ENCODE data around the gene SENP5. TPM values are rescaled to one million over a fixed set of nuclear protein-coding genes. Genes with fewer than 3 reads are reported as not detected.
A peak's percentile ranks its signal among the peaks of the same experiment; 100 is the strongest.
"Not testable (repeated sequence)": the region's sequence is repeated elsewhere in the genome, so short reads cannot be mapped to it uniquely, and the experiment has no call there.

The SENP5 gene
- total RNA-seq, 4 donors from 2014 or later: 41.1 to 60.6 (median 44.1) TPM

- Histone ChIP-seq H3K27me3 (no peaks in the 10 kb centered on the region), H3K36me3 (no peaks in the 10 kb centered on the region), H3K27ac (peak overlapping the region in 3 of 4 donors; percentile 31 to 70 (median 69)), H3K9me3 (no peaks in the 10 kb centered on the region), H3K4me3 (peak overlapping the region in 1 of 4 donors; percentile 23), H3K4me1 (no peaks in the 10 kb centered on the region)
- TF ChIP-seq POLR2A (IDR thresholded peaks at IDR 0.05) (no peak), CTCF (IDR thresholded peaks at IDR 0.05) (no peak), EP300 (IDR thresholded peaks at IDR 0.05) (peak in 1 of 2 donors; percentile 31)
- DNase-seq (ENCODE audit: low spot score in 2 of 2): no peak
- WGBS, 2 donors: 55 to 62% methylated on average over 17 of the region's 17 CpGs
Observed at GRCh38 chr3:196842567-196843434, 24.9 kb upstream of the SENP5 start.

- 83 to 87% methylated on average over 9 of the region's 9 CpGs for WGBS, 2 donors
- H3K27me3 ChIP-seq: no peaks in the 10 kb centered on the region
- no peaks in the 10 kb centered on the region for H3K9me3 ChIP-seq
- H3K4me3 ChIP-seq: no peak overlapping the region
- H3K36me3 ChIP-seq: no peaks in the 10 kb centered on the region
- TF ChIP-seq POLR2A (IDR thresholded peaks at IDR 0.05): no peak
- H3K27ac ChIP-seq: peak overlapping the region in 2 of 4 donors; percentile 69 to 70
- DNase-seq (ENCODE audit: low spot score in 2 of 2): no peak
- no peaks in the 10 kb centered on the region for H3K4me1 ChIP-seq
Observed at GRCh38 chr3:196843435-196844110, 24.1 kb upstream of the SENP5 start.

GRCh38 chr3:196844235-196845219 lies 23.2 kb upstream of the SENP5 start:
- DNase-seq (ENCODE audit: low spot score in 2 of 2); H3K27me3 ChIP-seq; H3K4me3 ChIP-seq; H3K27ac ChIP-seq; H3K36me3 ChIP-seq; H3K4me1 ChIP-seq; H3K9me3 ChIP-seq: not testable (repeated sequence)
- WGBS, 2 donors: 89 to 90% methylated on average over 19 to 21 of the region's 22 CpGs

- 83 to 94% methylated on average over 4 of the region's 4 CpGs for WGBS, 2 donors
- DNase-seq (ENCODE audit: low spot score in 2 of 2); H3K4me1 ChIP-seq: not testable (repeated sequence)
Observed at GRCh38 chr3:196848375-196848774, 19.3 kb upstream of the SENP5 start.

GRCh38 chr3:196849180-196849741 lies 18.5 kb upstream of the SENP5 start:
- H3K4me3 ChIP-seq: no peak overlapping the region
- H3K27me3 ChIP-seq: no peaks in the 10 kb centered on the region
- H3K36me3 ChIP-seq: no peaks in the 10 kb centered on the region
- H3K4me1 ChIP-seq: no peaks in the 10 kb centered on the region
- H3K9me3 ChIP-seq: no peaks in the 10 kb centered on the region
- no peak overlapping the region for H3K27ac ChIP-seq
- DNase-seq (ENCODE audit: low spot score in 2 of 2): no peak
- no peak for TF ChIP-seq CTCF (IDR thresholded peaks at IDR 0.05)
- no peak for TF ChIP-seq POLR2A (IDR thresholded peaks at IDR 0.05)
- no peak for TF ChIP-seq EP300 (IDR thresholded peaks at IDR 0.05)
- 71 to 82% methylated on average over 11 of the region's 11 CpGs for WGBS, 2 donors

More at GRCh38 chr3:196848375-196848774, 19.3 kb upstream of the SENP5 start:
- not testable (repeated sequence) for H3K4me3 ChIP-seq, H3K27ac ChIP-seq, H3K27me3 ChIP-seq, H3K9me3 ChIP-seq, H3K36me3 ChIP-seq

- H3K4me1 ChIP-seq; H3K4me3 ChIP-seq; H3K9me3 ChIP-seq; H3K36me3 ChIP-seq; DNase-seq (ENCODE audit: low spot score in 2 of 2); H3K27ac ChIP-seq; H3K27me3 ChIP-seq: not testable (repeated sequence)
- 93 to 96% methylated on average over 8 of the region's 8 CpGs for WGBS, 2 donors
Observed at GRCh38 chr3:196863000-196863399, 4.7 kb upstream of the SENP5 start.

All from tibial nerve (tissue), 4 donors.